Transverse colon (tissue), 4 donors: ENCODE data around the gene SRGAP1. TPM values are rescaled to one million over a fixed set of nuclear protein-coding genes. Genes with fewer than 3 reads are reported as not detected.

Experiments used
- DNase-seq: peaks from one replicate; pipeline ENCODE4 v3.0.0-alpha.2; 2019
- H3K27ac ChIP-seq, 4 donors: fragments of 200-600 bp; sonication (generic); 2 replicates each; pipeline ENCODE4 v1.5.1; 2016 to 2018; ENCODE audit warnings: inconsistent platforms in 4 of 4
- H3K27me3 ChIP-seq: fragments of 200-600 bp; sonication (generic); 2 replicates; pipeline ENCODE4 v1.5.1; 2017; ENCODE audit warnings: inconsistent platforms
- H3K36me3 ChIP-seq, 4 donors: fragments of 200-600 bp; sonication (generic); 2 replicates each; pipeline ENCODE4 v1.5.1; 2017 to 2019; ENCODE audit warnings: inconsistent platforms in 4 of 4
- H3K4me1 ChIP-seq, 4 donors: fragments of 200-600 bp; sonication (generic); 2 replicates each; pipeline ENCODE4 v1.5.1; 2017 to 2020; ENCODE audit warnings: inconsistent platforms in 4 of 4
- H3K4me3 ChIP-seq, 4 donors: fragments of 200-600 bp; sonication (generic); 1 replicate in 1 of 4; 2 replicates in 3 of 4; pipeline versions ENCODE4 v1.5.1 to v1.6.1; 2017 to 2019; ENCODE audit warnings: inconsistent platforms in 4 of 4
- H3K9me3 ChIP-seq, 2 donors: fragments of 200-600 bp; sonication (generic); 2 replicates each; pipeline ENCODE4 v1.5.1; 2017 to 2019; ENCODE audit warnings: inconsistent platforms in 2 of 2
- EP300 ChIP-seq: sonication (generic); formaldehyde crosslinking; IDR thresholded peaks from one replicate; pipeline ENCODE4 v1.6.1; 2017; ENCODE audit warnings: antibody characterized with exemption, low read depth
- POLR2A ChIP-seq: fragments of 450-650 bp; IDR thresholded peaks from one replicate; pipeline ENCODE4 v1.6.1; 2016; ENCODE audit warnings: antibody characterized with exemption, mild to moderate bottlenecking, moderate library complexity
- POLR2AphosphoS5 ChIP-seq, 3 donors: sonication (generic); formaldehyde crosslinking; IDR thresholded peaks; one replicate each; pipeline ENCODE4 v1.6.1; 2016; ENCODE audit warnings: antibody characterized with exemption in 3 of 3
- WGBS, 2 donors: methylation state at CpG; one replicate each; pipeline ENCODE4 v1.1.5; 2018; ENCODE audit warnings: low coverage in 1 of 2; 5-methylcytosine and 5-hydroxymethylcytosine counted together
- in situ Hi-C, 4 donors: fragments of 200-750 bp; cut with MboI; loops; one replicate each; pipeline versions ENCODE4 v1.15.0 to v1.15.1; 2017; ENCODE audit warnings: low sequenced_read_pairs in 3 of 4, low pct_ligation_motif_present in 1 of 4, low pct_unique_long_range_greater_than_20kb in 1 of 4
- intact Hi-C: fragments of 100-400 bp; cut with DNase I; formaldehyde crosslinking; loops from one replicate; pipeline ENCODE4 v1.15.1; 2023; ENCODE audit warnings: low total_unique reads
- total RNA-seq, 4 donors: library from RNA; depleted of rRNA; stranded (reverse); fragments of >200 nt; gene quantifications; one replicate each; pipeline ENCODE4 v1.1.0, GENCODE V29; 2016
- TF ChIP-seq, protein P1 (sequence below), 5 experiments: fragments of 200-600 bp in 3 of 5; fragments of 450-650 bp in 2 of 5; sonication (generic) in 3 of 5; IDR thresholded peaks; 1 replicate in 2 of 5; 2 replicates in 3 of 5; pipeline ENCODE4 v1.5.1; 2016 to 2017; ENCODE audit warnings: antibody characterized with exemption in 5 of 5, inconsistent platforms in 3 of 5, mild to moderate bottlenecking in 2 of 5, moderate library complexity in 1 of 5

Gene SRGAP1
- total RNA-seq, 4 donors from 2014 or later, result 16.0 to 720 (median 51.4) TPM

DNA sequence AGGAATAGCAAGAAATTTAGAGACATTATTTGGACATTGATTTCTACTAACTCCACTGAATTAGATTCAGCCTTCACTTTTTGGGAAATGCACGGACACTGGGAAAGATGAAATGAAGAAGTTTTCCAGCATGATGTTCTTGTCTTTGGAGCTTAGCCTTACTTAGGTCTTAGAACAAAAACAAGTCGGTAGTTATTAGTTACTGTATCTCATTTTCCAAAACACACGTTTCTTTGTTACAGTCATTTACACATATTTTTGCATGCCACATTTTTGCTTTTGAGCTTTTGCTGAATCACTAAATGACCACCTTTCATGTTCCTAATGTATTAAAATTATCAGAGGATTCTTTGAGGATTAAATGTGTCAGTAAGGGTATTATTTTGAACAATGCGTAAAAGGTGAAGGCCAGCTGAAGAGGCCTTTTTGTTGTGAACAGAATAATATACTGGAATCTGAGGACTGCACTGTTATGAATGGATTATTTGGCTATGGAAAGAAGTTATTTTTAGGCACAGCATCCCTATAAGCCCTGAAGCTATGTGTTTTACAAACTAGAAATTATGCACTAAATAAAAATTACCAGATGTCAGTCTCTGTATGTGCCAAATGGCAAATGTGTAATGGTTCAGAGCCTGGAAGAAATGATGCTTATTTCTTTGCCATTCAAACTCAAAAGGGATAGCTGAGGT lies 138.2 kb downstream of the SRGAP1 start:
- peaks cover 0 to 4% (median 1%) of the 10 kb centered on the region in 4 donors for H3K4me1 ChIP-seq
- H3K36me3 ChIP-seq, result no peaks in the 10 kb centered on the region
- DNase-seq, result no peak
- WGBS, 2 donors, result 65 to 85% methylated on average over 4 of the region's 4 CpGs
- H3K27ac ChIP-seq, result no peak overlapping the region
- intact Hi-C loops, result no loop called here
- no peak overlapping the region for H3K4me3 ChIP-seq
- H3K9me3 ChIP-seq, result no peaks in the 10 kb centered on the region
- no peak for TF ChIP-seq EP300
- no peak for TF ChIP-seq POLR2AphosphoS5 (IDR thresholded peaks at IDR 0.05)
- TF ChIP-seq POLR2A, result no peak
- TF ChIP-seq, protein P1, sequence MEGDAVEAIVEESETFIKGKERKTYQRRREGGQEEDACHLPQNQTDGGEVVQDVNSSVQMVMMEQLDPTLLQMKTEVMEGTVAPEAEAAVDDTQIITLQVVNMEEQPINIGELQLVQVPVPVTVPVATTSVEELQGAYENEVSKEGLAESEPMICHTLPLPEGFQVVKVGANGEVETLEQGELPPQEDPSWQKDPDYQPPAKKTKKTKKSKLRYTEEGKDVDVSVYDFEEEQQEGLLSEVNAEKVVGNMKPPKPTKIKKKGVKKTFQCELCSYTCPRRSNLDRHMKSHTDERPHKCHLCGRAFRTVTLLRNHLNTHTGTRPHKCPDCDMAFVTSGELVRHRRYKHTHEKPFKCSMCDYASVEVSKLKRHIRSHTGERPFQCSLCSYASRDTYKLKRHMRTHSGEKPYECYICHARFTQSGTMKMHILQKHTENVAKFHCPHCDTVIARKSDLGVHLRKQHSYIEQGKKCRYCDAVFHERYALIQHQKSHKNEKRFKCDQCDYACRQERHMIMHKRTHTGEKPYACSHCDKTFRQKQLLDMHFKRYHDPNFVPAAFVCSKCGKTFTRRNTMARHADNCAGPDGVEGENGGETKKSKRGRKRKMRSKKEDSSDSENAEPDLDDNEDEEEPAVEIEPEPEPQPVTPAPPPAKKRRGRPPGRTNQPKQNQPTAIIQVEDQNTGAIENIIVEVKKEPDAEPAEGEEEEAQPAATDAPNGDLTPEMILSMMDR (IDR thresholded peaks at IDR 0.05), result no peak
- no peaks in the 10 kb centered on the region for H3K27me3 ChIP-seq
- in situ Hi-C loops, result no loop called here

DNA sequence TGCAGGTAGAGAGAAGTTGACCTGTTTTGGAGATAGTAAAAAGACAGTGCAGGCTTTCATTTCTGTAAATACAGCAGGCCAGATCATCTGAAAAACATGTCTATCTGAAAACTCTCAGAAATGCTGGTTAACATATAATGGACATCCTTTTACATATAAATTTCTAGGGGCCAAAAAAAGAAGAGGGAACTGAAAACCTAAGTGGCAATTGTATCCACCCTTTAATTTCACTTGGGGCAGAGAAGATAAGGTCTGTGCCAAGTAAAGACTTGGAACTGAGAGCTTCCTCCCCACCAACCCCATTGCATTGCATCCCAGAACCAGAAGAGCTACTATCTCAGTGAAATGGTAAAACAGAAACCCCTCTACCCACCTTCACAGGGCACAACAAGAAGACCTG lies 141.0 kb downstream of the SRGAP1 start:
- no peaks in the 10 kb centered on the region for H3K36me3 ChIP-seq
- in situ Hi-C loops, result no loop called here
- no peaks in the 10 kb centered on the region for H3K9me3 ChIP-seq
- TF ChIP-seq POLR2AphosphoS5 (IDR thresholded peaks at IDR 0.05) (no peak), POLR2A (no peak), EP300 (no peak)
- TF ChIP-seq, protein P1 (IDR thresholded peaks at IDR 0.05), result no peak
- H3K27me3 ChIP-seq, result no peaks in the 10 kb centered on the region
- intact Hi-C loops, result no loop called here
- peaks cover 0 to 13% (median 4%) of the 10 kb centered on the region in 4 donors for H3K4me1 ChIP-seq
- no peak for DNase-seq
- no peak overlapping the region for H3K27ac ChIP-seq
- H3K4me3 ChIP-seq, result no peak overlapping the region

DNA sequence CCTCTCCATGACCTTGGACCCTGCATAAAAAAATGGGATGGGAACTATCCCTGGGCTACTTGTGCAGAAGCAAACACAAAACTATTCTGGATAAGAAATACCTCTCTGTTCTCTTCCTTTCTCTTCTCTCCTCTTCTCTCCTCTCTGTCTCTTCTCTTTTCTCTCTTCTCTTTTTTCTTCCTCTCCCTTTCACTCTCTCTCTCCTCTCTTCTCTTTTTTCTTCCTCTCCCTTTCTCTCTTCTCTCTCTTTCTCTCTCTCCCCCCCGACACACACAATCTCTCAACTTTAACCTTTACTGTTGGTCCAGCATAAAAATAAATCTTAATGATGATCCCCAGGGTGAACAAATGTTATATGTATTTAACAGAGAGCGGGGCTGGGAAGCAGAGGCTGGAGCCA lies 141.4 kb downstream of the SRGAP1 start:
- intact Hi-C loops, result no loop called here
- Histone ChIP-seq H3K27me3 (no peaks in the 10 kb centered on the region), H3K4me1 (peaks cover 0 to 13% (median 4%) of the 10 kb centered on the region in 4 donors), H3K36me3 (no peaks in the 10 kb centered on the region), H3K27ac (no peak overlapping the region), H3K4me3 (no peak overlapping the region), H3K9me3 (no peaks in the 10 kb centered on the region)
- no peak for TF ChIP-seq POLR2AphosphoS5 (IDR thresholded peaks at IDR 0.05)
- no peak for TF ChIP-seq EP300
- no peak for TF ChIP-seq POLR2A
- TF ChIP-seq, protein P1 (IDR thresholded peaks at IDR 0.05), result no peak
- WGBS, 2 donors, result 79 to 83% methylated on average over 1 to 2 of the region's 2 CpGs
- in situ Hi-C loops, result no loop called here
- no peak for DNase-seq

DNA sequence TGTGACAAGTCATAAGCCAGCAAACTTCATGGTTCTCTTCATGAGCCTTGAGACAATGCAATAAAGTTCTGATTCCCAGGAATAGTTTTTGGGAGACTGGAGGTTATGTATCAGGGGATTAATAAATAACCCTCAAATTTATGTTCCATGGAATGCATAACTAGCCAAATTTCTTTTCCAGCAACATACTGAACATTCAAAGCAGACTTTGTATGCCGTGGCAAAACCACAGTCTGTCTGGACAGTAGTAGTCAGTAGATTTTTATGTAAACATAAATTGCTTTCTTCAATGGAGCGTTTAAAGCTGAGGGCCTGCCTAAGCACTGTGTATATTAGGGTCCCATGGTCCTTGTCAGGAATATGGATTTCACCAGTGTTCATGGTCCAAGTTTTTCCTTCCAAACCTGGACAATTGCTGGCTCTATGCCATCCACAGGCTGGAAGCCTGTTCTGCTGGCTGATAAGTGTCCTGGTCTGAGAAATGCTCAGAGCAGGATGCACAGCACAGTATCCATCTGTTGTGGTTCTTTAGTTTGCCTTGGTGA lies 144.9 kb downstream of the SRGAP1 start:
- WGBS, 2 donors, result 55 to 75% methylated on average over 1 to 2 of the region's 2 CpGs
- Histone ChIP-seq H3K36me3 (no peaks in the 10 kb centered on the region), H3K4me1 (peaks cover 0 to 13% (median 2%) of the 10 kb centered on the region in 4 donors), H3K4me3 (no peak overlapping the region), H3K9me3 (no peaks in the 10 kb centered on the region), H3K27ac (no peak overlapping the region), H3K27me3 (no peaks in the 10 kb centered on the region)
- no peak for DNase-seq
- in situ Hi-C loops, result no loop called here
- TF ChIP-seq EP300 (no peak), POLR2AphosphoS5 (IDR thresholded peaks at IDR 0.05) (no peak), POLR2A (no peak)
- TF ChIP-seq, protein P1 (IDR thresholded peaks at IDR 0.05), result no peak
- intact Hi-C loops, result no loop called here
